Neural crest cell (in vitro differentiated cells): ENCODE measurements around the gene ZNF14. TPM values are rescaled to one million over a fixed set of nuclear protein-coding genes. Genes with fewer than 3 reads are reported as not detected.
"Not testable (repeated sequence)": the region's sequence is repeated elsewhere in the genome, so short reads cannot be mapped to it uniquely, and the experiment has no call there.

Source experiments
- DNase-seq: peaks from one replicate; pipeline ENCODE4 v3.0.0; 2021; ENCODE audit warnings: low read depth, mixed read lengths, low spot score
- H3K27ac Mint-ChIP-seq: one replicate; pipeline ENCODE4 v1.8.0; 2021; ENCODE audit warnings: mild to moderate bottlenecking, mixed read lengths; ENCODE audit not compliant: unreplicated experiment
- H3K27me3 Mint-ChIP-seq: 2 replicates; pipeline ENCODE4 v1.8.0; 2021; ENCODE audit warnings: low read depth, mild to moderate bottlenecking, mixed read lengths
- H3K36me3 Mint-ChIP-seq: 2 replicates; pipeline ENCODE4 v1.8.0; 2021; ENCODE audit warnings: low read depth, mild to moderate bottlenecking, mixed read lengths
- H3K4me1 Mint-ChIP-seq: 2 replicates; pipeline ENCODE4 v1.8.0; 2021; ENCODE audit warnings: mixed read lengths
- H3K4me3 Mint-ChIP-seq: one replicate; pipeline ENCODE4 v1.8.0; 2021; ENCODE audit warnings: mild to moderate bottlenecking, mixed read lengths
- H3K9me3 Mint-ChIP-seq: 2 replicates; pipeline ENCODE4 v1.8.0; 2021; ENCODE audit warnings: mixed read lengths
- CTCF ChIP-seq: fragments of 200-600 bp; sonication (generic); conservative IDR thresholded peaks from 2 replicates; pipeline ENCODE4 v1.5.0; 2021; ENCODE audit warnings: antibody characterized with exemption, mild to moderate bottlenecking
- total RNA-seq: library from RNA; stranded (reverse); gene quantifications from 2 replicates; pipeline ENCODE4 v1.2.1, GENCODE V29; 2021

Gene ZNF14
- total RNA-seq, 1 donor from 2014 or later = 9.3 TPM

- H3K4me1 Mint-ChIP-seq = no peaks in the 10 kb centered on the region
- no peak overlapping the region for H3K4me3 Mint-ChIP-seq
- peaks cover 18% of the 10 kb centered on the region for H3K9me3 Mint-ChIP-seq
- DNase-seq = no peak
- peak overlapping the region; percentile 75 for H3K27ac Mint-ChIP-seq
- peaks cover 28% of the 10 kb centered on the region for H3K36me3 Mint-ChIP-seq
- no peaks in the 10 kb centered on the region for H3K27me3 Mint-ChIP-seq
- no peak for TF ChIP-seq CTCF
Measured at GRCh38 chr19:19687090-19687489, 45.8 kb downstream of the ZNF14 start.

GRCh38 chr19:19686580-19686979 lies 46.3 kb downstream of the ZNF14 start:
- H3K9me3 Mint-ChIP-seq = peaks cover 18% of the 10 kb centered on the region
- DNase-seq = no peak
- no peak overlapping the region for H3K27ac Mint-ChIP-seq
- H3K4me1 Mint-ChIP-seq = no peaks in the 10 kb centered on the region
- H3K36me3 Mint-ChIP-seq = peaks cover 28% of the 10 kb centered on the region
- H3K4me3 Mint-ChIP-seq = no peak overlapping the region
- TF ChIP-seq CTCF = no peak
- H3K27me3 Mint-ChIP-seq = no peaks in the 10 kb centered on the region

- not testable (repeated sequence) for H3K27ac Mint-ChIP-seq, H3K27me3 Mint-ChIP-seq
- peaks cover 33% of the 10 kb centered on the region for H3K36me3 Mint-ChIP-seq
Measured at GRCh38 chr19:19686119-19686518, 46.8 kb downstream of the ZNF14 start.

DNA sequence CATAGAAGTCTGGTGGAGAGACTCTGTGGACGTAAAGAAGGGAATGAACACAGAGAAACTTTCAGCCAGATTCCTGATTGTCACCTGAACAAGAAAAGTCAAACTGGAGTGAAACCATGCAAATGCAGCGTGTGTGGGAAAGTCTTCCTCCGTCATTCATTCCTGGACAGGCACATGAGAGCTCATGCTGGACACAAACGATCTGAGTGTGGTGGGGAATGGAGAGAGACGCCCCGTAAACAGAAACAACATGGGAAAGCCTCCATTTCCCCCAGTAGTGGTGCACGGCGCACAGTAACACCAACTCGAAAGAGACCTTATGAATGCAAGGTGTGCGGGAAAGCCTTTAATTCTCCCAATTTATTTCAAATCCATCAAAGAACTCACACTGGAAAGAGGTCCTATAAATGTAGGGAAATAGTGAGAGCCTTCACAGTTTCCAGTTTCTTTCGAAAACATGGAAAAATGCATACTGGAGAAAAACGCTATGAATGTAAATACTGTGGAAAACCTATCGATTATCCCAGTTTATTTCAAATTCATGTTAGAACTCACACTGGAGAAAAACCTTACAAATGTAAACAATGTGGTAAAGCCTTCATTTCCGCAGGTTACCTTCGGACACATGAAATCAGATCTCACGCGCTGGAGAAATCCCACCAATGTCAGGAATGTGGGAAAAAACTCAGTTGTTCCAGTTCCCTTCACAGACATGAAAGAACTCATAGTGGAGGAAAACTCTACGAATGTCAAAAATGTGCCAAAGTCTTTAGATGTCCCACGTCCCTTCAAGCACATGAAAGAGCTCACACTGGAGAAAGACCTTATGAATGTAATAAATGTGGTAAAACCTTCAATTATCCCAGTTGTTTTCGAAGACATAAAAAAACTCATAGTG lies 53.5 kb downstream of the ZNF14 start:
- H3K9me3 Mint-ChIP-seq = peaks cover 24% of the 10 kb centered on the region
- no peaks in the 10 kb centered on the region for H3K27me3 Mint-ChIP-seq
- TF ChIP-seq CTCF = no peak
- no peak overlapping the region for H3K4me3 Mint-ChIP-seq
- no peak for DNase-seq
- H3K27ac Mint-ChIP-seq = no peak overlapping the region
- H3K4me1 Mint-ChIP-seq = no peaks in the 10 kb centered on the region
- peaks cover 75% of the 10 kb centered on the region for H3K36me3 Mint-ChIP-seq

More at GRCh38 chr19:19686119-19686518, 46.8 kb downstream of the ZNF14 start:
- peaks cover 18% of the 10 kb centered on the region for H3K9me3 Mint-ChIP-seq
- not testable (repeated sequence) for H3K4me3 Mint-ChIP-seq, H3K4me1 Mint-ChIP-seq, DNase-seq

DNA sequence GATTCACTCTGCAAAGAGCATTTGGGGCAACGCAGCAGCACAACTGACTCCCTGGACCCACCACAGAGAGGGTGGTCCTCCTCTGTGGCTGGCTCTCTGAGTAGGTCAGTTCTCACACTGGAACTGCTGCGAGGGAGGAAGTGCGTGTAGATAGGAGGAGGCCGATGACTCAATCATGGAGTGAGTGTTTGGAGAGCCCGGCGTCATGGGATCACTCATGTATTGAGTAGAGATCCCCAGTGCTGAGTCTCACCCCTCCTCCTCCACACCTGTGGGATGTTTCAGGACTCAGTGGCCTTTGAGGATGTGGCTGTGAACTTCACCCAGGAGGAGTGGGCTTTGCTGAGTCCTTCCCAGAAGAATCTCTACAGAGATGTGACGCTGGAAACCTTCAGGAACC lies 55.3 kb downstream of the ZNF14 start:
- H3K4me3 Mint-ChIP-seq = no peak overlapping the region
- H3K36me3 Mint-ChIP-seq = peaks cover 66% of the 10 kb centered on the region
- no peaks in the 10 kb centered on the region for H3K4me1 Mint-ChIP-seq
- H3K27ac Mint-ChIP-seq = no peak overlapping the region
- peaks cover 19% of the 10 kb centered on the region for H3K9me3 Mint-ChIP-seq
- DNase-seq = no peak
- no peaks in the 10 kb centered on the region for H3K27me3 Mint-ChIP-seq
- TF ChIP-seq CTCF = no peak

GRCh38 chr19:19674315-19674714 lies 58.6 kb downstream of the ZNF14 start:
- Mint-ChIP-seq H3K27ac (no peak overlapping the region), H3K36me3 (peaks cover 50% of the 10 kb centered on the region), H3K9me3 (peaks cover 15% of the 10 kb centered on the region), H3K4me1 (peaks cover 7% of the 10 kb centered on the region), H3K4me3 (no peak overlapping the region), H3K27me3 (peaks cover 9% of the 10 kb centered on the region)
- DNase-seq = no peak
- no peak for TF ChIP-seq CTCF
